Erythroblast (primary cell): Measurements from ENCODE around the gene CHTOP.
"Not testable (repeated sequence)": the region's sequence is repeated elsewhere in the genome, so short reads cannot be mapped to it uniquely, and the experiment has no call there.

ENCODE experiments used
- DNase-seq, 2 experiments: peaks; one replicate each; lab custom pipeline; 2025; lab: John Stamatoyannopoulos, UW
- GATA1 ChIP-seq: IDR thresholded peaks from 2 replicates; pipeline ENCODE4 v1.6.1; 2011; ENCODE audit warnings: low read depth, mild to moderate bottlenecking, control low read depth, low read length, moderate library complexity
- POLR2A ChIP-seq: IDR thresholded peaks from 2 replicates; pipeline ENCODE4 v1.6.1; 2011; ENCODE audit warnings: mild to moderate bottlenecking, low read length

The CHTOP gene

DNA sequence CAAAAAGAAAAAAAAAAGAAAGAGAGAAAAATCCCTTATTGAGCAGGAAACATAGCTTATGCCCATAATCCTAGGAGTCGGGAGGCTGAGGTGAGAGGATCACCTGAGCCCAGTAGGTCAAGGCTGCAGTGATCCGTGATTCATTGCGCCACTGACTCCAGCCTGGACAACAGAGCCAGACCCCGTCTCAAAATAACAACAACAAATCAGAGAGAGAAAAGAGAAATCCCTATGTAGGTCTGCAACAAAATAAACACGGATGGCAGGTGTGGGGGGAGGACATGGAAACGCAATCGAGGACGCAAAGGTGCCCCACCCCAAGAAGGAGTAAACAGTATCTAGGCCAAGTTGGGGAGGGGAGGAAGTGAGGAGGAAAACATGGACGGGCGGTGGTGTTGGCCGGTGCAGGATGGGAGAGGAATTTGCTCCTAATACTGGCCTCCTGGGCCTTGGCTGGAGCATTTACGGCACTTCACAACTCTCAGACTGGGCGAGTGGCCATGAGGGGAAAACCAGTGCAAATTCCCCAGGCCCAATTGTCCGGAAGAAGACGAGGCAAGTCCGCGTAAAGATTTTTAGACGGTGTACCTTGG lies 609 bp upstream of the CHTOP start:
- no peak for DNase-seq
- TF ChIP-seq GATA1: no peak
- TF ChIP-seq POLR2A: no peak

DNA sequence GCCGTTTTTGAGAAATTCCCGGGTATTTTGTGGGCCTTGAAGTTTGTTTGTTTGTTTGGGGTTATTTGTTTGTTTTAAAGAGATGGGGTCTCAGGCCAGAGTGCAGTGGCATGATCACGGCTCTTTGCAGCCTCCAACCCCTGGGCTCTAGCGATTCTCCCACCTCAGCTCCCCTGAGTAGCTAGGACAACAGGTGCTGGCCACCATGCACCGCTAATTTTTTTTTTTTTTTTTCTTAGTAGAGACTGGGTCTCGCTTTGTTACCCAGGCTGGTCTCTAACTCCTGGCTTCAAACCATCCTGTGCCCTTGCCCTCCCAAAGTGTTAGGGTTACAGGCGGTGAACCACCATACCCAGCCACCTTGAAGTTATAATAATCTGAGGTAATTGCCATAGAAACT lies 2.0 kb downstream of the CHTOP start:
- DNase-seq: no peak
- no peak for TF ChIP-seq POLR2A
- no peak for TF ChIP-seq GATA1

DNA sequence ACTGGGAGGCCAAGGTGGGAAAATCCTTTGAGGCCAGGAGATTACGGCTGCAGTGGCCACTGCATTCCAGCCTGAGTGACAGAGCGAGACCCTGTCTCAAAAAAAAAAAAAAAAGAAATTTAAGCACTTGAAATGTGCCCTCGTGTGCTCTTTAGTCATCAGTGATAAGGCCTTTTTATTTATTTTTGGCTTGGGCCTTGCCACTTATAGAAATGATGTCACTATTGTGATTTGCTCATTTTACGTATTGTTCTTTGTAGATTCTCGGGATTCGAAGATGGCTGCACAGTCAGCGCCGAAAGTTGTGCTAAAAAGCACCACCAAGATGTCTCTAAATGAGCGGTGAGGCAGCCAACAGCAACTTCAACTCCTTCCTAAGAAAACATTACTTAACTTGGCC lies 2.4 kb downstream of the CHTOP start:
- no peak for DNase-seq
- TF ChIP-seq GATA1 (no peak), POLR2A (no peak)

DNA sequence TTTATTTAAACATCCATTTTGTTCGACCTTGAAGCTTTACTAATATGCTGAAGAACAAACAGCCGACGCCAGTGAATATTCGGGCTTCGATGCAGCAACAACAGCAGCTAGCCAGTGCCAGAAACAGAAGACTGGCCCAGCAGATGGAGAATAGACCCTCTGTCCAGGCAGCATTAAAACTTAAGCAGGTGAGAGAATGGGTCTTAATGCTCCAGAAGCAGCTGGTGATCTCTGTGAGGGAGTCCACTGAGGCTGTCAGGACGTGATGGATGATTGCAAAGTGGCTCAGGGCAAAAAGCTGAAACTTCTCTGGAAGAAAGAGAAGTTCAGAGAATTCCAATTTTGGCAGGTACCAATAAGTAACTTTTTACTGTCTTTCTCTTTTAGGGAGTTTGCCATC lies 4.4 kb downstream of the CHTOP start:
- TF ChIP-seq GATA1: no peak
- no peak for TF ChIP-seq POLR2A
- no peak for DNase-seq

DNA sequence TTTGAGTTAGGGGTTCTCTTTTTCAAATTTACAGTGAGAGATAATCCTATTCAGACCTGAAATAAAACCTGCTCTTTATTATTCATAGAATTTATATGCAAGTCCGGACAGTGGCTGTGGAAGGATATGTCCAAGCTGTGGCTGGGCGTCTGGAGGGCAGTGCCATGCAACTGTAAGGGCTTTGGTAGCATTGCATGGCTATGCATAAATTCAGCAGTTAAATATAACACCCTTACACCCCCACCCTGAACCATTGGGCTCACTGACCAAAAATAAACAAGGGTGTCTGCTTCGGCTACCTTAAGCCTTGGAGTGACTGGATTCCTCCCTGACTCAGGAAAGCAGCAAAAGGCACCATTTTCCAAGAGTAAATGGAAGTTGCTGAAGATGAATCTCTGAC lies 5.4 kb downstream of the CHTOP start:
- DNase-seq: no peak
- TF ChIP-seq POLR2A (no peak), GATA1 (no peak)

DNA sequence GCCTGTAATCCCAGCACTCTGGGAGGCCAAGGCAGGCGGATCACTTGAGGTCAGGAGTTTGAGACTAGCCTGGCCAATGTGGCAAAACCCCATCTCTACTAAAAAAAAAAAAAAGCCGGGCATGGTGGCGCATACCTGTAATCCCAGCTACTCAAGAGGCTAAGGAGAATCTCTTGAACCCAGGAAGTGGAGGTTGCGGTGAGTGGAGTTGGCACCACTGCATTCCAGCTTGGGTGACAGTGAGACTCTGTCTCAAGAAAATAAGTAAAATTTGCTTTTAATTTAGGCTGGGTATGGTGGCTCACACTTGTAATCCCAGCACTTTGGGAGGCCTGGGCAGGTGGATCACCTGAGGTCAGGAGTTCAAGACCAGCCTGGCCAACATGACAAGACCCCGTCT lies 6.3 kb downstream of the CHTOP start:
- DNase-seq: not testable (repeated sequence)

DNA sequence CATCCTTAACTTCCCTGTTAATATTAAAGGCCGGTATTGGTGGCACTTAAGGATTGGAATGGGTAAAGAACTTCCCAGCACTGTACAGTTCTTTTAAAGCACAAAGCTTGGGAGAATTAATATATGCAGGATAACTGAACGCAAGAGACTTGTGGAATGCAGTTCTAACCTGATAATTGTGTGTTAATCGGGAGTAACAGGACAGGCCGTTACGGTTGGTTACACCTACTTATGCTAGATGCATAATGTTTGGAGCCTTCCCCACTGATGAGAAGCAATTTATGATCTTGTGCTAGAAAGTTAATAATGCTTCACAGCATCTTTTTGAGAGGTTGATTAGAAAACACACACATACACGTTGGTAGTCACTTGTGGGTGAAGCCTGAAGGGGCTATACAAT lies 7.0 kb downstream of the CHTOP start:
- DNase-seq: no peak
- TF ChIP-seq POLR2A (no peak), GATA1 (no peak)

DNA sequence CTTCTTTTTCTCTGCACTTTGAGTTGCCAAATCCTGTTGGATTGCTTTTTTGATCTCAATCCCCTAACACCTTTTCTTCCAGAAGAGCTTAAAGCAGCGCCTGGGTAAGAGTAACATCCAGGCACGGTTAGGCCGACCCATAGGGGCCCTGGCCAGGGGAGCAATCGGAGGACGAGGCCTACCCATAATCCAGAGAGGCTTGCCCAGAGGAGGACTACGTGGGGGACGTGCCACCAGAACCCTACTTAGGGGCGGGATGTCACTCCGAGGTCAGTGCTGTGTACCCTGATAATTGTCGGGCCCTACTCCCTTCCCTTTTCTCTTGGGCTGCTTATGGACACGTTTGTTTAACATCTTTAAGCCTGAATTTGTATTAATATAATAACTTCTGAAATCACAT lies 8.3 kb downstream of the CHTOP start:
- TF ChIP-seq GATA1 (no peak), POLR2A (no peak)
- no peak for DNase-seq

DNA sequence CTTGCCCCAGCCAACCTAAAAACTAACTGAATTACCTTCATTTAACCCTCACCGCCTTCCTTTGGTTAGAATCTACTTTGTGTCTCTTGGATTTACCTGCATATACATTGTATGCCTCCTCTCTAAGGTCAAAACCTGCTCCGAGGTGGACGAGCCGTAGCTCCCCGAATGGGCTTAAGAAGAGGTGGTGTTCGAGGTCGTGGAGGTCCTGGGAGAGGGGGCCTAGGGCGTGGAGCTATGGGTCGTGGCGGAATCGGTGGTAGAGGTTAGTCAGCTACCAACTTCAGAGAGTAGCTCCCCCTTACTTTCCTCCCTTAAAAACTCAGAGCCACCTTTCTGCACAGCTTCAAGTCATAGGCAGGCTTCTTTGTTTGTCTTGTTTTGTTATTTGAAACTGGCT lies 9.2 kb downstream of the CHTOP start:
- no peak for DNase-seq
- no peak for TF ChIP-seq POLR2A
- TF ChIP-seq GATA1: no peak

DNA sequence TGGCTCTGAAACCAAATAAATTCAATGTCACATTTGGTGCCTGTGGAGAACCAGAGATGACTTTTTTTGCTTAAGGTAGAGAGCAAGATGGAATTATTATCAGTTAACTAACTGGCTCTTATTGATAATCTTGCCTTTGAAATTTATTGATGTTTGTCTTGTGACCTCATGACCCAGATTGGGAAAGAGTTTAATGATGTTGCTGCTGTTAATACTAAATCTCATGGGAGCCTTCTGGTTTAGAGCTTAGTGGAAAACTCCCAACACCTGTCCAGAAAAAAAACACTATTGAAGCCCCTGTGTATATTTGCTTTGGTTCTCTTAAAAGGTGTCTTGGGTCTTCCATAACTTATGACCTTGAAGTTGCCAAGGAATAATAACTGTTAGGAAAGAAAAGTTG lies 9.9 kb downstream of the CHTOP start:
- DNase-seq: no peak

DNA sequence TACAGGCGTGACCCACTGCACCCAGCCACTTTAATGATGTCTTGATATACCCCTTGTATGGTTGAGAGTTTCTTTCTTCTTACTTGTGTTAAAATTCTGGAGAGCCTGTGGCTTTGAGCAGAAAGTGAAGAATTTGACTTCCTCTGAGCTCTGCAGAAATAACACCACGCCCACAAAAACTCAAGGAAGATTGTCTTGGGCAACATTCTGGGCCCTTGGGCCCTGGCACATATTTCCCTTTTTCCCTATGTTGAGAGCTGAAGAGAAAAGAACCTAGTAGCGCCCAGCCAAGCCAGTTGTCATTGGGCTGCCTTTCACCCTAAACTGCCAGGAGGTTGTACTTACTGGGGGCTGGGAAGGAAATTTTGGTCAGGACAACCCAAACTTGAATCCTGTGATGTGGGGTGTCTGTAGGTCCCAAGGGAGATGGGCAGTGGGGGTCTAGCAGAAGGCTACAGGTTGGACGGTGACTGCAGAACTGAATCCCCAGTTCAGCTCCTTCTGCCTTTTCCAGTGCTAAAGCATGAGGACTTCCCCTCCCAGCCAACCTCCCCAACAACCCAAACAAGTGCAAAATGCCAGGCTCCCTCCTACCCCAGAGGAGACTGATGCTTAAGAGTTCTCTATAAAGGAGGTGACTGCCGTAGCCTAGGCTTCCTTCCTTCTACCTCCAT lies 12.9 kb downstream of the CHTOP start:
- TF ChIP-seq GATA1 (no peak), POLR2A (no peak)

More for the DNA sequence above, 9.9 kb downstream of the CHTOP start:
- TF ChIP-seq POLR2A (no peak), GATA1 (no peak)

DNA sequence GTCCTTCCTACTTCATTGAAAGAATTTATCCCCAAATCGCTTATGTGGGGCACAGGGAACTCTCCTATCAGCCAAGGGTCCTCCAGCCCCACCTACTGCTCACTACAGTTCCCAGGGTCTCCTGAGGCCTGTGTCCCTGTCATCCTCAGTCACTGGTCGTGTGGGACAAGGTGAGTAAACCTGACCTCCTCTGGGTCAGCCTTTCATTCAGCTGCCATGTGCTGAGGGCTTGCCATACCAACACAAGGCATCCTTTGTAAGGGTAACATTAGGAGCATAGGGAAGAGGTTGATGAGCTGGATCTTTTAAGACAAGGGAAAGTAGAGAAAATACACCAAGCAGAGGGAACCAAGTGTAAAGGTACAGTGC lies 13.5 kb downstream of the CHTOP start:
- TF ChIP-seq GATA1 (no peak), POLR2A (peak; percentile 39)
- DNase-seq: no peak

More for the DNA sequence above, 12.9 kb downstream of the CHTOP start:
- DNase-seq: no peak

DNA sequence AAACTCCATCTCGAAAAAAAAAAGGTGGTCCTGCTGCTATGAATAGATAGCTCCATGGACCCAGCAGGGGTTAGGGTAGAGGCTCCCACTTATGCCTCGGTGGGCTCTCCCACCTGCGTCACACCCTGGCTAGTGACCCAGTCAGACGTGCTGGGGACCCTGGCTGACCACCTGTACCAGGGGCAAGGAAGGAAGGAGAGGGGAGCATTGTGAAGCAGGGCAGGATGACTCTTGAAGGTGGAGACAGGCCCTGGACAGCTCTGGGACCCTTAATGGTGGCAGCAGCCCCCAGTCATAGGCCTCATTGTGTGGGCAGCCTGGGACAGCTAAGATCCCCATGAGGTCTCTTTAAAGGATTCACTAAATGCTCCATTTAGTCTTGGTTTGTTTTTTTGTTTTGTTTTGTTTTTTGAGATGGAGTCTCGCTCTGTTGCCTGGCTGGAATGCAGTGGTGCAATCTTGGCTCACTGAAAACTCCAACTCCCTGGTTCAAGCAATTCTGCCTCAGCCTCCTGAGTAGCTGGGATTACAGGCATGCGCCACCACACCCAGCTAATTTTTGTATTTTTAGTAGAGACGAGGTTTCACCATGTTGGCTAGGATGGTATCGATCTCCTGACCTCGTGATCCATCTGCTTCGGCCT lies 14.3 kb downstream of the CHTOP start:
- no peak for DNase-seq
- TF ChIP-seq GATA1 (no peak), POLR2A (no peak)

DNA sequence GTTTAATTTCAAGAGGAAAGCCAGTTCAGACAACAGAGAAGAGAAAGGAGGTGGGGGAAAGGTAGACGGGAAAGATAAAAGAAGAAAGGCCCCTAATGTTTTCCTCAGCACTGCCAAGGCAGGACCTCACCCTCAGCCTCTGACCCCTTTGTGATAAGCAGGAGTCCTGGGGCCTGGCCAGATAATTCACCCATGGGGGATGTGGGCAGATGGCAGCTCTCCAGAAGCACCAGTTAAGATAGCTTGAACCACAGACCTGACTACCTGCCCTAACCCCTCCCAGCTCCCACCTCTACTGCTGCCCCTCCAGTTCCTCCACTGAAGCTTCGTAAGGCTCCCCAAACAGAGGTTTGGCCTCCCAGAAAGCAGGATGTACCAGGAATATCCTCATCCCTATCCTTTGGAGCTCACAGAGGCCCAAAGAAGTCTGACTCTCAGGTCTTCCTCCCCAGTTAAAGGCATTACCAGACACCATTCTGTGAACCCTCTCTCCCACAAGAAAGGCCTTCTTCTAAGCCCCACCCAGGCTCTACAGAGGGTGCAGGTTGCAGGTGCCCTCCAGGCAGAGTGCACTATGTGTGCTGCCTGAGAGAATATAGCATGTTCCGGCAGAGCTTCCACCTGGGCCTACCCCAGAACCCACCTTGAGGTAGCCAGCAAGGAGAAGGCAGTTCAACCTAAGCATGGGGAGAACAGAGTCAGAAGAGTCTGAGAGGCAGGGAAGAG lies 15.4 kb downstream of the CHTOP start:
- DNase-seq: peak; percentile 72 to 89
- TF ChIP-seq GATA1 (no peak), POLR2A (no peak)
